ENCODE measurements around the gene MED22.
"Not testable (repeated sequence)": the region's sequence is repeated elsewhere in the genome, so short reads cannot be mapped to it uniquely, and the experiment has no call there.

MED22 gene

GRCh38 chr9:133347985-133348717 lies at the start of gene MED22, which contains the start of gene RPL7A:
Gene MED22 (minus strand): TSS chr9:133348131. CDS start chr9:133346662, 1,469 bp downstream.
Gene RPL7A (plus strand): TSS chr9:133348218. CDS start chr9:133348244, 26 bp downstream.
- DNase-seq (ENCODE audit: low spot score) = peak; percentile 88

GRCh38 chr9:133397370-133397769 lies 49.4 kb upstream of the MED22 start:
- DNase-seq (ENCODE audit: low spot score) = no peak

GRCh38 chr9:133396952-133397351 lies 49.0 kb upstream of the MED22 start:
- no peak for DNase-seq (ENCODE audit: low spot score)

- DNase-seq (ENCODE audit: low spot score) = no peak
These were observed 46.8 kb upstream of the MED22 start for GRCh38 chr9:133394687-133395271.

- DNase-seq (ENCODE audit: low spot score) = no peak
These were observed 45.5 kb upstream of the MED22 start for GRCh38 chr9:133393399-133393798.

- DNase-seq (ENCODE audit: low spot score) = not testable (repeated sequence)
These were observed 44.4 kb upstream of the MED22 start for GRCh38 chr9:133392308-133392707.

DNA sequence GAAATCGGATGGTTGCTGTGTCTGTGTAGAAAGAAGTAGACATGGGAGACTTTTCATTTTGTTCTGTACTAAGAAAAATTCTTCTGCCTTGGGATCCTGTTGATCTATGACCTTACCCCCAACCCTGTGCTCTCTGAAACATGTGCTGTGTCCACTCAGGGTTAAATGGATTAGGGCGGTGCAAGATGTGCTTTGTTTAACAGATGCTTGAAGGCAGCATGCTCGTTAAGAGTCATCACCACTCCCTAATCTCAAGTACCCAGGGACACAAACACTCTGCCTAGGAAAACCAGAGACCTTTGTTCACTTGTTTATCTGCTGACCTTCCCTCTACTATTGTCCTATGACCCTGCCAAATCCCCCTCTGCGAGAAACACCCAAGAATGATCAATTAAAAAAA lies 43.5 kb upstream of the MED22 start:
- DNase-seq (ENCODE audit: low spot score) = not testable (repeated sequence)

GRCh38 chr9:133390713-133391112 lies 42.8 kb upstream of the MED22 start:
- DNase-seq (ENCODE audit: low spot score) = no peak

- no peak for DNase-seq (ENCODE audit: low spot score)
These were observed 41.6 kb upstream of the MED22 start for GRCh38 chr9:133389562-133389961.

DNA sequence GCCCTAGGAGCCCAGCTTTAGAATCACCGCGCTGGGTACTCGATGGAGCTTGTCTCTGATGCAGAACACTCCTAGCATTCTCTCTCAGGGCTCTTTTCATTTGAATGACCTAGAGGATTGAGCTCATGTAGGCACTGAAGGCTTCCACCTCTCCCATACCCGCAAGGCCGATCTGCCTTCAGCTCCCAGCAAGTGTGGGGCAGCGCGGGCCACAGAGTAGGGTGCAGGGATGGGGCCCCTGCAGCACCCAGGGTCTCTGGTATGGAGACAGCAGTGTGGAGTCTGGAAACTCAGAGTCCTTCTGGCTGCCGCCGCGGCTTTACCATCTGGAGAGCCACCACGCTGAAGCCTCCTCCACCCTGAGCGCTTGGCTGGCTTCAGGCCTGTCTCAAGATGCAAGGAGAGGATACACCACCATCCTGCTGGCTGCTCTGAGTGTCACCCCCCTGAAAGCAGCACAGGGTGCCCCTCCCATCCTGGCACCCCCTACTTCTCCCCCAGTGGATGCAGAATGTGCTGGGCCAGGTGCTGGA lies 41.2 kb upstream of the MED22 start:
- no peak for DNase-seq (ENCODE audit: low spot score)

- no peak for DNase-seq (ENCODE audit: low spot score)
These were observed 39.7 kb upstream of the MED22 start for GRCh38 chr9:133387680-133388079.

DNA sequence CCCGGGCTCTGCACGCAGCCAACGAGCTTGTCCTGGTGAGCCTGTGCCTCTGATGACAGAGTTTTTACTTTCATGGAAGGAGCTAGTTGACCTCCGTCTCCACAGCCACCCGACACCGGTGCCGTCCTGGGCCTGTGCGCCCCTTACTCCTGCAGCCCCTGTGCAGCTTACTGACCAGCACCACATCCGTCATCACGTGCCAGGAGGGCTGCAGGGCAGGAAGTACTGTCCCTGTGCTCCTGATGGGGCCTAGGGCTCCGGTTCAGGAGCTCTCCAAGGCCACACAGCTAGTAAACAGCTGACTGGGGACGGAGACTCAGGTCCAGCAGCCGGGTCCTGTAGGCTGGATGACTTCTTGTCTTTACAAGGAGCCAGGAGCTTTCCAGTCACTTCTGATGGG lies 38.4 kb upstream of the MED22 start:
- DNase-seq (ENCODE audit: low spot score) = no peak

- DNase-seq (ENCODE audit: low spot score) = no peak
These were observed 37.5 kb upstream of the MED22 start for GRCh38 chr9:133385452-133385851.

DNA sequence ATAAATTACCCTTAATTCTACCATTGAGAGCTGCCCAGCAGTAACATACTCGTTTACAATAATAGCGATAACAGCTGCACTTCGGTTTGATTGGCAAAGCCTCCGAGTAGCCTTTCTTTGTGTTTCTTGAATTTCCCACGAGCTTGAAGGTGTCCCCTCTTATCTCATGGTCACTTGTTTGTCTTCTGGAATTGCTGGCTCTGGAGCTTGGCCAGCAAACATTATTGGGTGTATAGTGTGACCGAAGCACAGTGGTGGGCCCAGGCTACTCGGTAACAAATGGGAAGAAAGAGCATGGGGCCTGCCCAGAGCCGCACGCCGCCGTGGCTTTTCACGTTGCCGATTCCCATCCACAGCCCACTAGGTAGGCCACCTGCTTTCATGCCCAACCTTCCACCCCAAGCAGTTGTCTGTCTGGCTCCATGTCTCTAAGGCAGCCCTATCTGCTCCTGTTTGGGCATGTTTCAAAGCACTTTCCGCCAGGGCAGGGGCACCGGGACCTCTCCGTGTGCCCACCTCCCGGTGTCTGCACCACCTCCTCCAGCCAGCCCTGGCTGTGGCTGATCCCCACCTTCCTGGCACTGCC lies 36.9 kb upstream of the MED22 start:
- DNase-seq (ENCODE audit: low spot score) = no peak

DNA sequence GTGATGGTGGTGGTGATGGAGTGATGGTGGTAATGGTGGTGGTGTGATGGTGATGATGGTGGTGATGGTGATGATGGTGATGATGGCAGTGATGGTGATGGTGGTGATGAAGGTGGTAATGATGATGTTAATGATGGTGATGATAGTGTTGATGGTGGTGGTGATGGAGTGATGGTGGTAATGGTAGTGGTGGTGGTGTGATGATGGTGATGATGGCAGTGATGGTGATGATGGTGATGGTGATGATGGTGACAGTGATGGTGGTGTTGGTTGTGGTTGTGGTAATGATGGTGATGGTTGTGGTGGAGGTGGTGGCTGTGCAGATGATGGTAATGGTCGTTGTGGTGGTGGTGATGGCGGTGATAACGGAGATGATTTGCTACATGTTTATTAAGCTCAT lies 35.5 kb upstream of the MED22 start:
- no peak for DNase-seq (ENCODE audit: low spot score)

DNA sequence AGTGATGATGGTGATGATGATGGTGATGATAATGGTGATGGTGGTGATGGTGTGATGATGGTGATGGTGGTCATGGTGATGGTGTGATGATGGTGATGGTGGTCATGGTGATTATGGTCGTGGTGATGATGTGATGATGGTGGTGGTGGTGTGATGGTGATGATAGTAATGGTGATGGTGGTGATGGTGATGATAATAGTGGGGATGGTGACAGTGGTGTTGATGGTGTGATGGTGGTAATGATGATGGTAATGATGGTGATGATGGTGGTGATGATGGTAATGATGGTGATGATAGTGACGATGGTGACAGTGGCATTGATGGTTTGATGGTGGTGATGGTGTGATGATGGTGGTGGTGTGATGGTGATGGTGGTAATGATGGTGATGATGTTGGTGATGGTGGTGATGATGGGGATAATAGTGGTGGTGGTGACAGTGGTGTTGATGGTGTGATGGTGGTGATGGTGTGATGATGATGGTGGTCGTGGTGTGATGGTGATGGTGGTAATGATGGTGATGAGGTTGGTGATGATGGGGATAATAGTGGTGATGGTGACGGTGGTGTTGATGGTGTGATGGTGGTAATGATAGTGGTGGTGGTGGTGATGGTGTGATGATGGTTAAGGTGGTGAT lies 34.7 kb upstream of the MED22 start:
- DNase-seq (ENCODE audit: low spot score) = no peak

GRCh38 chr9:133380734-133381133 lies 32.8 kb upstream of the MED22 start:
- DNase-seq (ENCODE audit: low spot score) = no peak

DNA sequence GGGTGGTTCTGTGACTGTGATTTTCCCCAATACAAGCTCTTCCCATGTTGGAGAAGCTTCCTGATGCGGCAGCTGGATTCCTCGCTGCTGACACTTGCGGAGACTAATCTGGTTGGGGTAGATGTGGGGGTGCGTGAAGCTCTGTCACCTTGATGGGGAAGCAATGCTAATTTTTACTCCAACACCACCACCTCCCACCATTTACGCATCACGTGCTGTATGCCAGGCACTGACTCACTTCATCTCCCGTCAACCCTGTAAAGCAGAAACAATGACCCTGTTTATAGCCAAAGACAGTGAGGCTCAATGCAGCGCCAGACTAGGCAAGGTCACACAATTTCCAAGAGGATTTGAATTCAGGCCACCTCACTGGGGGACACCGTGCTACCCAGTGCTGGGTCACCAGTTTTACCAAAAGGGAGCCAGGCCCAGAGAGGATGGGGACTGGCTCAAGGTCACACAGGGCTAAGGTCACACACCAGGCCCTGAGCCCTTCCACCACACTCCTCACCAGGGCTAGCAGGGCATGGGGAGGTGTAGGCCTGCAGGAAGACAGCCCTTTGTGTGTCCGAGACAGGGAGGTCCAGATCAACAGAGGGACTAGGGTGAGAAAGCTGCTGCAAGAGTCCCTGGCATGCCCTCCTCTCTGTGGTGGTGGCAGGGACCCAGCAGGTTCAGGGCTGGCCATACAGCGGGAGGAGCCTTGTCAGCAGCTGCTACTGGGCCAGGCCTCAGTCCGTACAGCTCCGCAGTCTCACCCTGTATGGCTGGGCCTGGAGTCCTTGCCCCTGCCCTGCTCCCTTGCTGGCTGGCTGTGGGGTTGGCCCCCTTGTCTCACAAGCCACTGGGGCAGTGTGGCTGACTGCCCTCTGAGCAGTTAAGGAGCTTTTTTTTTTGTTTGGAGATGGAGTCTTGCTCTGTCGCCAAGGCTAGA lies 31.5 kb upstream of the MED22 start:
- DNase-seq (ENCODE audit: low spot score) = no peak

DNA sequence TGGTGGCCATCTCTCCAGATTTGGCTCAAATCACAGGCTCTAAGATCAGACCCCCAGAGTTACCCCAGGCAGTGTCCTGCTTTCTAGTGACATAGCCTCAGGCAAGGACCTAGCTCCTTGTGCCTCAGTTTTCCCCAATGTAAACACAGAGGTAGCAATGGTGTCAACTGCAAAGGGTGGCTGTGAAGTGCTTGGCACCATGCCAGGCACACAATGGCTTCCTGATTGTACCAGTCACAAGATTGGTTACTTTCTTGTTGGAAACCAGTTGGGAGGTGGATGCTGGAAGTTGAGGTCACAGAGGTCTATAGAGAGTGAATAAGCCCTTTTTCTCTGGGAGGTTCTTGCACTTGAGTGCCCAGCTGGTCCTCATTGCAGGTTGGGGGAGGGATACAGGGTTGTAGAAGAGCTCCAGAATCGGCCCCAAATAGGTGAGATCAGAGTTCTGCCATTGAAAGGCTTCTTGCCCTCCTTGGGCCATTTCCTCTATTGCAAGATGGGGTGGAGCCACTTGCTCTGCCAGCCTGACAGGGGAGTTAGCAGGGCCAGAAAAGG lies 30.6 kb upstream of the MED22 start:
- DNase-seq (ENCODE audit: low spot score) = no peak

DNA sequence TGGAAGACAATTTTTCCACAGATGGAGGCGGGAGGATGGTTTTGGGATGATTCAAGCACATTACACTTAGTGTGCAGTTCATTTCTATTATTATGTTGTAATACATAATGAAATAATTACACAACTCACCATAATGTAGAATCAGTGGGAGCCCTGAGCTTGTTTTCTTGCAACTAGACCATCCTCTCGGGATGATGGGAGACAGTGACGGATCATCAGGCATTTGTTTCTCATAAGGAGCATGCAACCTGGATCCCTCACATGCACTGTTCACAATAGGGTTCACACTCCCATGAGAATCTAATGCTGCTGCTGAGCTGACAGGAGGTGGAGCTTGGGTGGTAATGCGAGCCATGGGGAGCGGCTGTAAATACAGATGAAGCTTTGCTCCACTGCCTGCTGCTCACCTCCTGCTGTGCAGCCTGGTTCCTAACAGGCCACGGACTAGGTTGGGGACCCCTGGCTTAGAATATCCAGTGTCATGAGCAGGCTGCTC lies 29.8 kb upstream of the MED22 start:
- DNase-seq (ENCODE audit: low spot score) = no peak

DNA sequence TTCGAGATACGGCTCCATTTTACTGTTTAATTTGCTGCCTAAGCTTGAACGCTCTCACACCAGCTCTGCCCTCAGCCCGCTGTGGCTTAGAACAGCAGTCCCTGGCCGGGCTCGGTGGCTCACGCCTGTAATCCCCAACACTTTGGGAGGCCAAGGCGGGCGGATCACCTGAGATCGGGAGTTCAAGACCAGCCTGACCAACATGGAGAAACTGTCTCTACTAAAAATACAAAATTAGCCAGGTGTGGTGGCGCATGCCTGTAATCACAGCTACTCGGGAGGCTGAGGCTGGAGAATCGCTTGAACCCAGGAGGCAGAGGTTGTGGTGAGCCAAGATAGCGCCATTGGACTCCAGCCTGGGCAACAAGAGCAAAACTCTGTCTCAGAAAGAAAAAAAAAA lies 29.3 kb upstream of the MED22 start:
- not testable (repeated sequence) for DNase-seq (ENCODE audit: low spot score)
